NCI-H1048 (cell line): ENCODE results near the gene PLA2G1B.

ENCODE experiments used
- DNase-seq: peaks from one replicate; lab custom pipeline; 2025; lab: John Stamatoyannopoulos, UW

Gene PLA2G1B

GRCh38 chr12:120327593-120327992 is at the start of gene PLA2G1B:
Gene PLA2G1B (minus strand): TSS chr12:120327779. CDS start chr12:120327753, 26 bp downstream.
- no peak for DNase-seq

GRCh38 chr12:120376934-120377572 is 49.5 kb upstream of the PLA2G1B start:
- DNase-seq = no peak

DNA sequence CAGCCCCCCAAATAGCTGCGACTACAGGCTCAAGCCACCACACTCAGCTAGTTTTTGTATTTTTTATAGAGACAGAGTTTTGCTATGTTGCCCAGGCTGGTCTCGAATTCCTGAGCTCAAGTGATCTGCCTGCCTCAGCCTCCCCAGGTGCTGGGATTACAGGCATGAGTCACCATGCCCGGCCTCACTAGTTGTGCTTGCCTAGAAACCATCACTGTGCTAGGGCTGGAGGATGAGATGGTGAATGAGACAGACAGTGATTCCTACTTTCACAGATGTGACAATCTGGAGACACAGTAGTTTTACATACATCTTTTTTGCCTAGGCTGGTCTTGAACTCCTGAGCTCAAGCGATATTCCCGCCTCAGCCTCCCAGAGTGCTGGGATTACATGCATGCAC is 48.8 kb upstream of the PLA2G1B start:
- DNase-seq = no peak

- DNase-seq = no peak
Observed at GRCh38 chr12:120376009-120376408, 48.4 kb upstream of the PLA2G1B start.

DNA sequence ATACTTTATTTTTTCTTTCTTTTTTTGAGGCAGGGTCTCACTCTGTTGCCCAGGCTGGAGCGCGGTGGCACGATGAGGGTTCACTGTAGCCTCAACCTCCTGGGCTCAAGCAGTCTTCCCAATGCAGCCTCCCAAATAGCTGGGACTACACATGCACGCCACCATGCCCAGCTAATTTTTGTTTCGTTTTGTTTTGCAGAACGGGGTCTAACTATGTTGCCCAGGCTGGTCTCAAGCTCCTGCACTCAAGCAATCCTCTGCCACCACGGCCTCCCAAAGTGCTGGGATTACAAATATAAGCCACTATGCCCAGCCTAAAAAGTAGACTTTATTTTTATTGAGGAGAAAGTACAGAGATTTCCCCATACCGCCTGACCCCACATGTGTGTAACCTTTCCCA is 46.1 kb upstream of the PLA2G1B start:
- no peak for DNase-seq

DNA sequence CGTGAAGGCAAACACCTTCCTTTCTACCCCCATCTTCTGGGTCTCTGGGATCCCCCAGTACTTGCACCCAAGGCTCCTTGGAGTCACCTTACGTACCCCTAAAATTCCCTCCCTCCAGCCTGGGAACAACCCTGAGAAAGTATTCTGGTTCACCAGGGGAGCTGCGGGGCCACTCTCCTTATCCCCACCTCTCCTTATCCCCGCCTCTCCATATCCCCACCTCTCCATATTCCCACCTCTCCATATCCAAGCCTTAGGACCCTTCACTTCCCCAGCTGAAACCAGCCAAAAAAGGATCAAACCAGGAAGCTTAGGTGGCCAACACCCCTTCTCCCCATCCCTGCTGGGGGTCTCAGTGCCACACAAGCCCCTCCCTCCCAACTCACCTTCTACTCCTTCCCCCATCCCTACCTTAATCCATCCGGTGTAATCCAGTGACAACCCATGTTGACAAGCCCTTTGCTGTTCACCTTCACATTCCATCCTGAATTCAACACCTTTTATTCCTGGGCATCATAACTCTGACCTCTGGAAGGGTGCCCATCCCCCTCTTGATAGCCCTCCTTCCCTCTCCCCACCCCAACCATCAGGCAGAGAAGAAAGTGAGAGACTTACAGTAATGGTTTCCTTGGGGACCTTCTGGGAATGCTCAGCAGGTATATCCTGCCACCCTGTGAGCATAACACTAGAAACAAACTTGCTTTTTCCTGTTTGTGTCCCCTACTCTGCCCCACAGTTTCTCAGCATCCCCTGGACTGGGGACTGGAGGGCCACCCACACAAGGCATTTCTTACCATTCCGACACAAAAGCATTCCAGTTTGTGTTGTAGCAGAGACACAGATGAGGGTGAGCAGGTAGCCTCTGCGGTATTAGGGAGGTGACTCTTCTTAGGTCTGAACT is 43.0 kb upstream of the PLA2G1B start:
- DNase-seq = no peak

DNA sequence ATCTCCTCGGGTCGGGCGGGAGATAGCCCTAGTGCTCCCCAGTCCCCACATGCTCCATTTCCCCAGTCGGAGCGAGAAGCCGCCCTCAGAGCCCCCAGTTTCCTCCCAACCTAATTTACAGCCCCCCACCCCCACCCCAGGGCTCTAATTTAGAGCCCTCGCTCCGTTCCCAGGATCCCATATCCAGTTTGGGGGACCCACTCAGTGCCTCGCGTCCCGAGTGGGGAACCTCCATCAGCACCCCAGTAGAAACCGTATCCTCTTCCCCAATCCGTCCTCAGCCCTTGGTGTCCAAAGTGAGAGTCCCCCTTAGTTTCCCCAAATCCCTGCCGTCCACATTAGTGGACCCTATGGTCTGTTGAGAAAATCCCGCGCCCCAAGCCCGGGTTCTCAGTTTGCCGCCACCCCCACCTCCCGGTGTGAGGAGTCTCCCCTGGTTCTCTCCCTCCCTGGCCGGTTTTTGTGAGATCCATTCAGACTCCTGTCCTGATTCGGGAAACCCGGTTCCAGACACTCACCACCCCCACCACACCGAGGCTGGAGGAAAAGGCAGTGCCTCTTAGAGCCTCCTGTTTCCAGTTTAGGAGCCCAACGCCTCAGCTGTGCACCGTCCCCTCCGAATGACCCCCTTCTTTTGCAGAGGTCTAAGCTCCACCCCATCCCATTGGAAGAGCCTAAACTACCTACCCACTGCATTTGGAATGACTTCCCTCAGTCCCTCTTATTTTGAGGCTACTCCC is 42.2 kb upstream of the PLA2G1B start:
- DNase-seq = no peak

- no peak for DNase-seq
Observed at GRCh38 chr12:120368789-120369602, 41.4 kb upstream of the PLA2G1B start, which contains the start of gene MSI1. Gene MSI1 (minus strand): TSS chr12:120369164. CDS start chr12:120369091, 73 bp downstream.

DNA sequence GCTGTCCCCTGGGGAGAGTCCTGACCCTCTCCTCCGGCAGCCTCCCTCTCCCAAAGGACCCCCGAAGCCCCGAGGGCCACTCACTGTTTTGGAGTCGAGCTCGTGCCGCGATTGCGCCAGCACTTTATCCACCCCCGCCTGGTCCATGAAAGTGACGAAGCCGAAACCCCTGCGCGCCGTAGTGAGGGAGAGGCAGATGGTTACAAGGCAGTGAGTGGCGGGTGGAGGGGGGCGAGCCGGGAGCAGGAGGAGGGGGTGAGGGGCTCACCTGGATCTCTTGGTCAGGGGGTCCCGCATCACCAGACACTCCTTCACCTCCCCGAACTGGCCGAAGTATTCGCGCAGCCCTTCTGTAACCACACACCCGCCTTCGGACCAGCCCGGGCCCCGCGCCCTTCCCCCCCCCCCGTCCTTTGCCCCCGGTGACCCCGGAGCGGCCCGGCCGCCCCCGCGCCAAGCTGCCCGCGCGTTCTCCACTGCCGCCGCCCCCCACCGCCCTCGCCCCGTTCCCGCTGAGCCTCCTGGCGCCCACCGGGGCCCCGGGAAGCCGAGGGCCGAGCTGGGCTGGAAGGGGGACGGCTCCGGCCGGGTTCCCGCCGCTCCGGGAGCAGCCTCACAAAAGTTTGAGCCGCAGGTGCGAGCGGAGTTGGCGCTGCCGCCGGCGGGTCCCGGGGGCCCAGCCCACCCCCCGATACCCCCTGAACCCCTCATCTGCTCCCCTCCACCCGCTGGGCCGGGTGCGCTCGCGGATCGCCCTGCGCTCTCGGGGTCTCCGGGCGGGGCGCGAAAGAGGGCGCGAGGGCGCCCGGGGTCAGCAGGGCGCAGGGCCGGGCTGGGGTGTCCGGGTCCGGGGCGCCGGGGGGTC is 40.6 kb upstream of the PLA2G1B start:
- no peak for DNase-seq

DNA sequence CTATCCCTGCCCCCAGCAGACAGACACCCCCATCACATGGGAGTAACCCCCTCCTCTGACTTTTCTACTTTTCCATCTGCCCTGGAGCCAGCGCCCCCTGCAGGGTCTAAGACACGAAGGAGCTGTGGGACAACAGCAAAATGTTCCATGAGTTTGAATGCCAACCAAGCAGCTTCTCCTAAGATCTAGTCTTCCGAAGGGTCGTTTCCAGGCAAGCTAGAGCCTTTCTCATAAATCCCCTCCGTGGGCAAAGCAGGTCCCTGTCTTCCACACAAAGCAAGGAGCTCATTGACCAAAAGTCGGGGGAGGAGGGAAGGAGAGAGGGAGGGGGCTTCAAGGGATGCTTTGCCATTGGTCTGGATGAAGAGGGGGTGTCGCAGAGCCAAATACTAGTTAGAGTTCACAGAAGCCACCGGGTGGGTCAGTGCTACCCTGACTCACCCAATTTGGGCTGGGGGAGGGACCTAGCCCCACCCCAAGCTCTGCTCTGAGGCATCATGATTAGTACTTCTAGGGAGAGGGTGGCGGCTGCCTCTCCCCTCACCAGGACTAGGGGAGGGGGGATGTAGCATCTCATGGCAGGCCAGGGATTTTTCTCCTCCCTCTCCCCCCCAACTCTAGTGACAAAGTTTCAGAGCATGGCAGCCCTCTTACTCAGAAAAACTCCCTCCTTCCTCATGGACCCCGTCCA is 39.8 kb upstream of the PLA2G1B start:
- DNase-seq = no peak

DNA sequence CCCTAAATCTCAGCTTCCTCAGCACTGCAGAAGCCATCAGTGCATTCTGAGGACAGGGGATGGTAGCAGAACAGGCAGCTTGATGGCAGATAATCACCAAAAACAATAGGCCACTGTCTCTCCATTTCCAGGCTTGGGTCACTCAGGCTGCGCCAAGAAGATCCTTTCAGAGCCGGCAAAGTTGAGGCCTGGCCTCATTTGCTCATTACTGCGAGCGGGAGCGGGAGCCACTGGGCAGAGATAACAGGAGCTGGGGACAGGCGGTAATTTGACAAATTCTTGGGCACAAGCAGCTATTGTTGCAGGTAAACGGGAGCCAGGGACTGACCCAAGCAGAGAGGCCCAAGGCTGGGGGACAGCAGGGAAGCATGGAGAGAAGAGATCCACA is 39.3 kb upstream of the PLA2G1B start:
- no peak for DNase-seq

DNA sequence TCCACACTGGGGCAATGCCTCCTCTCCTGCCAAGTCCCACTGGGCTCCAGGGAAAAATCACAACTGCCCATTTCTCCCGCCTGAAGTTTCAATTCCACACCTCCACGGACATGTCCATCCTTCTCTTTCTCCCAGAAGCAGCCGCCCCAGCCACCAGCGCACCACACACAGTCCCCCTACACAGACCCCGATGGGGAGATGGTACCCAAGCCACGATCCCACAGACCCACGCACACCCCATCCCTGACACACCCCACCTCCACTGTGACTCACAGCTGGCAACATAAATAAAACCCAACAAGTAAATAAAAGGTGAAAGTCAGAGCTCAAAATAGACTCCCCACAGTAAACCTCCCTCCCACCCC is 38.7 kb upstream of the PLA2G1B start:
- DNase-seq = no peak

GRCh38 chr12:120365675-120366340 is 38.2 kb upstream of the PLA2G1B start:
- DNase-seq = no peak

DNA sequence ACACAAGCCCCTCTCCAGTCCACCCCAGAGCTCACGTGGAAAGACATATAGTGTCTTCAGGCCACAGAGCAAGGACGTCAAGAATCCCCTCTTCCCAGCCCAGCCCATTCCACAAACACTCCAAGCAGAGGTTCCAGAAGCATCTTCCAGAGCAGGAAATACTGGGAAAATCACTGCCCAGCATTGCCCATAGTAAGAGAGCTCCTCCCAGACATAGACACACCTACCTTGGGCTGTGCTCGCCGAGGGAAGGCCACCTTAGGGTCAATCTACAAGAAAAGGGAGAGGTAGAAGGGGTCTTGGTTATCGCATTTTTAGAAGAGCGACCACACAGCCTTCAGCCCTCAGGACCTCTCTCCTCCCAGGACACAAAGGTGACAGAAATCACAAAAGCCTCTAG is 36.9 kb upstream of the PLA2G1B start:
- DNase-seq = no peak

DNA sequence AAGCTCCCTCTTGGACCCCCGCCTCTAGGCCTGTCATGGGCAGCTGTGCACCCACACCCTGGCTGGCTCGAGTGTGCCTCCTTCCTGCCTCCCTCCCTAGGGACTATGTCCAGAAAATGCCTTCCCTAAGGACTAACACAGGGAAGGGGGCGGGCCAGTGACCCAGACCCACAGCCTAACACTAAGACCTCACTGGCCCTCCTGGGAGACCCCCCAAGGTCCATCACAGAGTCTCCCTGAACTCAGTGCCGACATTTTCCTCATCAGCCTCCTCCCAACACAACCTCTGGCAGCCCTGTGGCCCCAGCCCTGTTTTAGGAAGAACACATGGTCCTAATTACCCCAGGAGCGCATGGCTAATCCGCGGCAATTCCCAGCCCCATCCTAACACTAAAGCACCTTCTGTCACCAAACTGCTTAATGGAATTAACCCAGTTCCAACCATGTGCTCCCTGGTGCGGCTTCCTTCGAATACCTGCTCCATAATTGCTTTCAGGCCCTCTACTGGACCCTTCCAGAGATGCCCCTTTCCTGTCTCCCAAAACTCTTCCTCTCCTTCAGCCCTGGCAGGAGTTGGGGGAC is 35.8 kb upstream of the PLA2G1B start:
- no peak for DNase-seq

DNA sequence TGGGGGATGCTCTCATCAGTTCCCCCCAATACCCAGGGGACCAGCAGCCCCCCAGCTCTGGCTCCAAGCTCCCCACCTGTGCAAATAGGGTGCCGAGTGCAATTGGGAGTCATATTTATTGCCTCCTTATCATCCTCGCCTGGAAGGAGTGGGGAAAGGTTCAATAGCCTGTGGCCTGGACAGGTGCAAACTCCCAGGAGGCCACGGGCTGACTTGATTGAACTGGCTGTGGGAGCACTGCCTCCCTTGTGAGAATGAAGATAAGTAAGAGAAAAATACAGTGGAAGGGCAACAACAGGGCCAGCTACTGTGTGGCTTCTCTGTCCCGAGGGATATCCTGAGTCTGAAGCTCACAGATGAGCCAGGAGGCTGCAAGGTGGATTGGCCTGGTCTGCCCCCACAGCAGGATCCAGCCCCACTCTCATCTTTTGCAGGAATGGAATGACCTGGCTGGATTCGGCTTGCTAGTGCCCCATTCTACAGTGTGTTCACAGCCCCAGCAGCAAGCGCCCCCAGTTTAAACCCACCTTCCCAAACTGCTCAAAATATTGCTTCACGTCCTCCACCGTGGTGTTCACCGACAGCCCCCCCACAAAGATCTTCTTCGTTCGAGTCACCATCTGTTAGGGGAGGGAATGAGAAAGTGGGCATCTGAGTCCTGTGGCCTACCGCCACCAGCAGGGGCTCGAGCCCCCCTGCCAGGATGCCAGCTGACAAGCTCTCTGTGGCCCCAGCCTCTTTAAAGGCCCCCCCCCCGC is 35.1 kb upstream of the PLA2G1B start:
- no peak for DNase-seq

- no peak for DNase-seq
Observed at GRCh38 chr12:120361506-120362208, 34.1 kb upstream of the PLA2G1B start.

DNA sequence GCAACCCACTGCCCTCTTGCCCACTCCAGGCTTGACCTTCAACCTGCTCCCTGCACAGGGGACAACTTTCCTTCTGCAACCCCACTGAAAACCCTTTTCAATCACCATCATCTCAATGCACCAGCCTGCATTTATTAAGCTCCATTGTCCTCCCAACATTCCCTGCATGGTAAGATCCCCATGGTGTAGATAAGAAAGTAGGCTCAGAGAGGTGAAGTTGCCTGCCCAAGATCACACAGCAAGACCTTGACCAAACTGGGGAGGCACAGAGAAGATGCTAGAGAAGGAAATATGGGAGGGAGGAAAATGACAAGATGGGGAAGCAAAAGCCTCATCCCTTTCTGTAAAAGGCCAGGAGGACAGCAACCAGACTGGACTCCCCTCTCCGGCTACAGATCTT is 31.5 kb upstream of the PLA2G1B start:
- DNase-seq = no peak
